Measurements from ENCODE around the gene TMEM82. TPM values are rescaled to one million over a fixed set of nuclear protein-coding genes. Genes with fewer than 3 reads are reported as not detected.

Gene TMEM82
- total and polyA plus RNA-seq, 2 of the 13 experiments (the other 11 are each of a cell fraction or from before 2014, with no cell fraction given), result 0.24 to 0.97 TPM

- intact Hi-C loops (cut with micrococcal nuclease; ENCODE audit: unreplicated experiment) (no loop called here), in situ Hi-C loops (cut with HindIII; ENCODE audit: extremely low pct_ligation_motif_present, low pct_unique_long_range_greater_than_20kb) (no loop called here)
- Histone ChIP-seq H3K36me3 (replicated peaks in 1 of 2; ENCODE audit: control insufficient read depth in 1 of 2, insufficient read depth in 2 of 2, low read length in 2 of 2) (peaks cover 7 to 18% of the 10 kb centered on the region in 2 experiments; a peak in 4 of 5 replicates), H3K27me3 (ENCODE audit: control insufficient read depth in 1 of 2, insufficient read depth in 2 of 2, low read length in 2 of 2) (no peaks in the 10 kb centered on the region), H3K4me3 (replicated peaks in 1 of 3; ENCODE audit: insufficient read depth in 1 of 3, low read depth in 2 of 3, low read length in 3 of 3) (no peak overlapping the region), H3K79me2 (ENCODE audit: insufficient read depth, low read length) (no peaks in the 10 kb centered on the region), H3K9ac (ENCODE audit: insufficient read depth, low read depth, low read length) (no peak overlapping the region), H4K20me1 (ENCODE audit: insufficient read depth, low read length) (no peaks in the 10 kb centered on the region), H3K9me3 (ENCODE audit: low read length) (no peaks in the 10 kb centered on the region), H3K4me1 (ENCODE audit: insufficient read depth, low read length) (peaks cover 34% of the 10 kb centered on the region), H2AFZ (ENCODE audit: low read length) (no peak overlapping the region), H3K27ac (ENCODE audit: extremely low read length, insufficient read depth, low read length) (no peak overlapping the region), H3K4me2 (ENCODE audit: low read depth, low read length) (no peak overlapping the region)
- 71% methylated on average over 2 of the region's 7 CpGs for WGBS (ENCODE audit: low lambda C conversion rate)
- DNase-seq (ENCODE audit: low spot score) (no peak), FAIRE-seq (no peak), ATAC-seq (no peak)
- no TSS peak for BruUV-seq (replicated peaks)
- CTCF ChIA-PET (ENCODE audit: low intra/inter-chr PET ratio, low total read pairs), result no interaction called here
- no peak for TF ChIP-seq ZNF331 (CRISPR knock-in tag; IDR thresholded peaks at IDR 0.05)
- TF ChIP-seq TAF15 (IDR thresholded peaks at IDR 0.05; ENCODE audit: low read depth, low read length, poor library complexity, severe bottlenecking), result no peak
- TF ChIP-seq ZFP90 (CRISPR knock-in tag; IDR thresholded peaks at IDR 0.05; ENCODE audit: borderline replicate concordance), result no peak
- no peak for TF ChIP-seq ZBTB46 (CRISPR knock-in tag; IDR thresholded peaks at IDR 0.05; ENCODE audit: borderline replicate concordance)
- TF ChIP-seq THRA (CRISPR knock-in tag; IDR thresholded peaks at IDR 0.05; ENCODE audit: borderline replicate concordance), result no peak
- no peak for TF ChIP-seq GTF2F1 (IDR thresholded peaks at IDR 0.05; ENCODE audit: low read length)
- no peak for TF ChIP-seq SALL2 (CRISPR knock-in tag; IDR thresholded peaks at IDR 0.05)
- no peak for TF ChIP-seq NRL (CRISPR knock-in tag; IDR thresholded peaks at IDR 0.05; ENCODE audit: borderline replicate concordance)
- TF ChIP-seq ZNF383 (CRISPR knock-in tag; IDR thresholded peaks at IDR 0.05; ENCODE audit: borderline replicate concordance), result no peak
- TF ChIP-seq PLSCR1 (CRISPR knock-in tag; IDR thresholded peaks at IDR 0.05; ENCODE audit: borderline replicate concordance), result no peak
- POLR2A ChIA-PET, result no interaction called here
Measured at GRCh38 chr1:15732686-15733081, 9.6 kb upstream of the TMEM82 start.
